Measurements from ENCODE around the gene GRIN3A. TPM values are rescaled to one million over a fixed set of nuclear protein-coding genes. Genes with fewer than 3 reads are reported as not detected.

The GRIN3A gene
- total RNA-seq = 0.20 and 0.35 TPM in 2 replicates
- long read RNA-seq, partial matches to known transcripts = 0 of 2 reads
- long read RNA-seq, other reads (novel, unspliced or antisense) = 2 of 2 reads

DNA sequence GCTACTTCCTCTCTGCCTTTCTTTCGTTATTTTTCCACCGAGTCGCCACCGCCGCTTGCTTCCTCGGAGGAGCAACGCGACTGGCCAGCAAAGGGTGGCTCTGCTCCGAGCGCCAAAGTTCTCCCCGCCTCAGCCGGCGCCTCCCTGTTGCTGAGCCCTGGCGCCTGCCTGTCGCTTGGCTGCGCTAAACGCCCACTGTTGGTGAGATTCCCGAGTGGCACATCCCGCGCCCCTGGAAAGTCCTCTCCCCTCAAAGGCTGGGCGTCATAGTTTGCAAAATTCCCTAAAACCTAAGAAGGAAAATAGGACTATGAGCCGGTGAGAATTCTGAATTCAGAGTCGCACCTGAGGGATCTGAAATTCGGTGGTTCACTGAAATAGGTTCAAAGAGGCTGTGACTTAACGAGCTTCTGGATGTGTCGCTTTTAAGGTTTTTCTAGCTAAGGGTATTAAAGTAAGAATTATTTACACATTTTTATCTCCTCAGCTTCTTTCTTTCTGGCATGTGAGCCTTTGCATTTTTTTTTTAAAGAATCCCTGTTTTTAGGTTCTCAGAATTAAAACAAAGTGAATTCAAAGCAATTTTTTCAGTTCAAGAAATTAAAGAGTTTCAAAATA lies at the start of gene GRIN3A:
GRIN3A (minus strand) TSS at position 82 of the 618 bp plus-strand sequence. CDS start 668 bp downstream, outside the sequence.
- H3K9me3 Mint-ChIP-seq = no peaks in the 10 kb centered on the region
- H3K27ac Mint-ChIP-seq (ENCODE audit: unreplicated experiment) = no peak within 1 kb of the TSS

GRCh38 chr9:101787891-101788290 lies 49.4 kb upstream of the GRIN3A start:
- no peaks in the 10 kb centered on the region for H3K36me3 Mint-ChIP-seq (ENCODE audit: low read depth)
- no peak overlapping the region for H3K4me3 Mint-ChIP-seq
- no peak for DNase-seq (ENCODE audit: low read depth, low spot score)
- H3K27me3 Mint-ChIP-seq (ENCODE audit: low read depth) = peaks cover 33% of the 10 kb centered on the region
- no peaks in the 10 kb centered on the region for H3K4me1 Mint-ChIP-seq
- no peak overlapping the region for H3K27ac Mint-ChIP-seq (ENCODE audit: unreplicated experiment)
- TF ChIP-seq CTCF (conservative IDR thresholded peaks at IDR 0.05) = no peak
- no peaks in the 10 kb centered on the region for H3K9me3 Mint-ChIP-seq

More for the DNA sequence above, at the start of gene GRIN3A:
- Mint-ChIP-seq H3K4me1 (peaks cover 4% of the 10 kb centered on the region), H3K27me3 (ENCODE audit: low read depth) (peaks cover 97% of the 10 kb centered on the region), H3K4me3 (peak within 1 kb of the TSS; percentile 94), H3K36me3 (ENCODE audit: low read depth) (no peaks in the 10 kb centered on the region)
- TF ChIP-seq CTCF (conservative IDR thresholded peaks at IDR 0.05) = peak; percentile 43
- DNase-seq (ENCODE audit: low read depth, low spot score) = peak; percentile 7

GRCh38 chr9:101778332-101778731 lies 39.9 kb upstream of the GRIN3A start:
- no peaks in the 10 kb centered on the region for H3K4me1 Mint-ChIP-seq
- no peak for DNase-seq (ENCODE audit: low read depth, low spot score)
- H3K27me3 Mint-ChIP-seq (ENCODE audit: low read depth) = peaks cover 43% of the 10 kb centered on the region
- peaks cover 2% of the 10 kb centered on the region for H3K9me3 Mint-ChIP-seq
- H3K4me3 Mint-ChIP-seq = no peak overlapping the region
- no peaks in the 10 kb centered on the region for H3K36me3 Mint-ChIP-seq (ENCODE audit: low read depth)
- no peak for TF ChIP-seq CTCF (conservative IDR thresholded peaks at IDR 0.05)
- no peak overlapping the region for H3K27ac Mint-ChIP-seq (ENCODE audit: unreplicated experiment)

- no peak for TF ChIP-seq CTCF (conservative IDR thresholded peaks at IDR 0.05)
- Mint-ChIP-seq H3K27me3 (ENCODE audit: low read depth) (peaks cover 31% of the 10 kb centered on the region), H3K4me1 (no peaks in the 10 kb centered on the region), H3K9me3 (no peaks in the 10 kb centered on the region), H3K36me3 (ENCODE audit: low read depth) (no peaks in the 10 kb centered on the region), H3K27ac (ENCODE audit: unreplicated experiment) (no peak overlapping the region), H3K4me3 (no peak overlapping the region)
- DNase-seq (ENCODE audit: low read depth, low spot score) = no peak
Observed at GRCh38 chr9:101764472-101764871, 26.0 kb upstream of the GRIN3A start.

DNA sequence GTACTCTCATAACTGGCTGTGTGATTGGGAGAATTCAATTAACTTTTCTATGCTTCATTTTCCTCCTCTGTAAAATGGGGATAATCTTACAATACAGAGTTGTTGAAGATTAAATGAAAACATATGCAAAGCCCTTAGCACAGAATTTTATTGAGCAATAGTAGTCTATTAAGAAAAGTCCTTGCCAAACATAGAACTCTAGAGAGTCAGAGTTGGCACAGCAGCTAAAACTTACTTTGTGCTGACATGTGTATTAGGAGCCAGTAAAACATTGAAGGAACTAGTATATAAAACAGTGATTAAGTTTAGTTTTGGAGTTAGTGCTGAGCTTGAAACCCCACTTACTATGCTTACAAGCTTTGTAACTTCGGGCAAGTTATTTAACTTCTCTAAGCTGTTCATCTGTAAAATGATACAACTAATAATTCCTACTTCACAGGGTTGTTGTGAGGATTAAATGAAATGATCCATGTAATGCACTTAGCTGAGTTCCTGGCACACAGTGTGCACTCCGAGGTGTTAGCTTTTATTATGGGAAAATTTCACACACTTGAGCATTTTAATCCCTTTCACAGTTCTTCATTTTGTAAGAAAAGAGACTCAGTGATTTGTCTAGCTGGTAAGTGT lies 20.0 kb upstream of the GRIN3A start:
- DNase-seq (ENCODE audit: low read depth, low spot score) = no peak
- Mint-ChIP-seq H3K4me3 (no peak overlapping the region), H3K9me3 (no peaks in the 10 kb centered on the region), H3K27ac (ENCODE audit: unreplicated experiment) (no peak overlapping the region), H3K4me1 (no peaks in the 10 kb centered on the region), H3K27me3 (ENCODE audit: low read depth) (peaks cover 44% of the 10 kb centered on the region), H3K36me3 (ENCODE audit: low read depth) (no peaks in the 10 kb centered on the region)
- no peak for TF ChIP-seq CTCF (conservative IDR thresholded peaks at IDR 0.05)

Data from neural crest cell (in vitro differentiated cells).